SU-DHL-6 (cell line): ENCODE data around the gene LOXL1.

Source experiments
- H2AFZ ChIP-seq: fragments of 200-600 bp; sonication (generic); 2 replicates; pipeline ENCODE4 v1.6.1; 2014; ENCODE audit warnings: low read depth, mild to moderate bottlenecking, moderate library complexity, mixed read lengths, antibody characterized with exemption, low read length; ENCODE audit not compliant: severe bottlenecking
- H3F3A ChIP-seq: fragments of 200-600 bp; shearing (Covaris generic); 2 replicates; pipeline ENCODE4 v1.6.0; 2016; ENCODE audit warnings: antibody characterized with exemption, mild to moderate bottlenecking; ENCODE audit not compliant: insufficient read depth
- H3K27ac ChIP-seq: fragments of 200-600 bp; sonication (generic); 2 replicates; pipeline ENCODE4 v1.5.1; 2016; ENCODE audit warnings: low read depth, mild to moderate bottlenecking, low read length, moderate library complexity, mixed read lengths
- H3K27me3 ChIP-seq: fragments of 200-600 bp; sonication (generic), shearing (Covaris generic); 2 replicates; pipeline ENCODE4 v1.6.0; 2014; ENCODE audit warnings: mild to moderate bottlenecking, low read length
- H3K36me3 ChIP-seq: fragments of 200-600 bp; sonication (generic); 2 replicates; pipeline ENCODE4 v1.6.1; 2014; ENCODE audit warnings: mild to moderate bottlenecking, low read length, mixed read lengths
- H3K4me2 ChIP-seq: fragments of 300-600, 200-600 bp; shearing (Covaris generic), sonication (generic); 2 replicates; pipeline ENCODE4 v1.6.0; 2014; ENCODE audit warnings: low read length, low read depth, mild to moderate bottlenecking; ENCODE audit not compliant: poor library complexity, severe bottlenecking
- H3K4me3 ChIP-seq: fragments of 200-600 bp; sonication (generic); 2 replicates; pipeline ENCODE4 v1.5.1; 2014; ENCODE audit warnings: antibody characterized with exemption, low read length, mild to moderate bottlenecking, mixed read lengths; ENCODE audit not compliant: insufficient read depth, poor library complexity, severe bottlenecking
- H3K79me2 ChIP-seq: fragments of 200-600 bp; sonication (generic); 2 replicates; pipeline ENCODE4 v1.6.1; 2014; ENCODE audit warnings: mild to moderate bottlenecking, low read length, moderate library complexity; ENCODE audit not compliant: insufficient read depth
- H3K9ac ChIP-seq: fragments of 200-600 bp; sonication (generic); 2 replicates; pipeline ENCODE4 v1.7.0; 2014; ENCODE audit warnings: mild to moderate bottlenecking, low read length
- H3K9me2 ChIP-seq: fragments of 200-600 bp; sonication (generic); replicated peaks from 2 replicates; pipeline ENCODE4 v1.6.1; 2014; ENCODE audit warnings: low read length; ENCODE audit not compliant: insufficient read depth
- H3K9me3 ChIP-seq: fragments of 200-600 bp; sonication (generic); 2 replicates; pipeline ENCODE4 v1.6.1; 2014; ENCODE audit warnings: low read length, mixed read lengths; ENCODE audit not compliant: insufficient read depth
- H4K20me1 ChIP-seq: fragments of 200-600 bp; sonication (generic); 2 replicates; pipeline ENCODE4 v1.6.1; 2014; ENCODE audit warnings: low read depth, mild to moderate bottlenecking, antibody characterized with exemption, low read length, moderate library complexity, mixed read lengths
- EZH2phosphoT487 ChIP-seq: fragments of 200-600 bp; sonication (generic), shearing (Covaris generic); conservative IDR thresholded peaks from 2 replicates; pipeline ENCODE4 v1.6.1; 2018; ENCODE audit warnings: mild to moderate bottlenecking, antibody characterized with exemption, low read length, moderate library complexity, mixed read lengths
- TF ChIP-seq, protein P1 (sequence below): fragments of 200-600 bp; sonication (generic); IDR thresholded peaks from one replicate; pipeline ENCODE4 v1.5.1; 2017; ENCODE audit warnings: antibody characterized with exemption, mild to moderate bottlenecking, low read length, moderate library complexity; ENCODE audit not compliant: insufficient read depth, poor library complexity, severe bottlenecking

The LOXL1 gene

DNA sequence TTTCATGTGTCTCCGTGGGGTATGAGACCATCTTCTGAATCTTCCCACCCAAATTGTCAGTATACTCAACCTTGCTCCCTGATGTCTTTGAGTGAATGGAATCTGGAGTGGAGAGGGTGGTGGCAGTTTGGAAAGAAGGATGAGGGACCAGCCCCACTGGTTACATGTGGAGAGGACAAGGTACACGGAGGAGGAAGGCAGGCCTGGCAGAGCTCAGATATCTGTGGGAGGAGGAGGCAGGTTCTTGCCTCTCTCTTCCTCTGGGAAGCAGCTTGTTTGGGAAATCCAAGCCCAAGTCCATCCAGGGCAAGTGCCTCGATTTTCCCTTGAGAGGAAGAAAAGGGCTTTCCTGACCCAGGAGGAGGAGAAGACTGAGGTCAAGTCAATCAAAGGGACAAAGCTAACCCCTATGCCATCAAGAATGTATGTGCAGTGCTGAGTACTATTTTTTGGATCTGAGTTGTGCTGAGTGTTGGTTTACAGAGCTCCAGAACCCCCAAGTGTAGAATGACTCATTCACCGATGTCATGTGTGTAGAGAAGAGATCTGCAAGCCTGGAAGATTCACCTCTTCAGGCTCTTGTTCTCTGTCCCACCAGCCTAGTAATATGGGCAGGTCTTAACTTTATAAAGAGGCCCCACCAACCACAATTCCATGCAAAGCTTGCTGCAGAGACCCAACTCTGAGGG, 19.8 kb upstream of the LOXL1 start:
- Histone ChIP-seq H3K27me3 (no peaks in the 10 kb centered on the region), H3K4me3 (no peak overlapping the region), H2AFZ (no peak overlapping the region), H3K4me2 (no peak overlapping the region), H3F3A (no peaks in the 10 kb centered on the region), H3K9ac (no peak overlapping the region), H3K9me2 (no peaks in the 10 kb centered on the region), H3K36me3 (no peaks in the 10 kb centered on the region), H3K9me3 (no peaks in the 10 kb centered on the region), H3K27ac (no peak overlapping the region), H4K20me1 (no peaks in the 10 kb centered on the region), H3K79me2 (no peaks in the 10 kb centered on the region)
- TF ChIP-seq EZH2phosphoT487 = no peak
- TF ChIP-seq, protein P1, sequence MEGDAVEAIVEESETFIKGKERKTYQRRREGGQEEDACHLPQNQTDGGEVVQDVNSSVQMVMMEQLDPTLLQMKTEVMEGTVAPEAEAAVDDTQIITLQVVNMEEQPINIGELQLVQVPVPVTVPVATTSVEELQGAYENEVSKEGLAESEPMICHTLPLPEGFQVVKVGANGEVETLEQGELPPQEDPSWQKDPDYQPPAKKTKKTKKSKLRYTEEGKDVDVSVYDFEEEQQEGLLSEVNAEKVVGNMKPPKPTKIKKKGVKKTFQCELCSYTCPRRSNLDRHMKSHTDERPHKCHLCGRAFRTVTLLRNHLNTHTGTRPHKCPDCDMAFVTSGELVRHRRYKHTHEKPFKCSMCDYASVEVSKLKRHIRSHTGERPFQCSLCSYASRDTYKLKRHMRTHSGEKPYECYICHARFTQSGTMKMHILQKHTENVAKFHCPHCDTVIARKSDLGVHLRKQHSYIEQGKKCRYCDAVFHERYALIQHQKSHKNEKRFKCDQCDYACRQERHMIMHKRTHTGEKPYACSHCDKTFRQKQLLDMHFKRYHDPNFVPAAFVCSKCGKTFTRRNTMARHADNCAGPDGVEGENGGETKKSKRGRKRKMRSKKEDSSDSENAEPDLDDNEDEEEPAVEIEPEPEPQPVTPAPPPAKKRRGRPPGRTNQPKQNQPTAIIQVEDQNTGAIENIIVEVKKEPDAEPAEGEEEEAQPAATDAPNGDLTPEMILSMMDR = no peak

DNA sequence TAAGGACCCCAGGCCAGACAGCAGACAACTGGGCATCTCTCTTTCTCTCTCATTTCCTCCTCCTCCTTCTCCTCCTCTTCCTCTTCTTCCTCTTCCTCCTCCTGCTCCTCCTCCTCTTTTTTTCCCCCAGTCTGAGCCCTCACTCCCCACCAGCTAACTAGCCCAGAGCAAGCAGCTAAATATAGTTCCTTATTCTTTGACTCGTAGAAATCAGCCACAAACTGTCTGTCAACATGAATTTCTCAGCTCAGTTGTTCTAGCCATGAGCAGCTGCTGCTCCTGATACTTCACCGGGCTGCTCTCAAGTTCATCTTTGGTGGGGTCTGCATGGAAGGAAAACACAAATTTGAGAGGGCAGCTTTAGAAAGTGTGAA, 19.2 kb upstream of the LOXL1 start:
- Histone ChIP-seq H3K9ac (no peak overlapping the region), H3K4me3 (no peak overlapping the region), H4K20me1 (no peaks in the 10 kb centered on the region), H3K9me3 (no peaks in the 10 kb centered on the region), H3F3A (no peaks in the 10 kb centered on the region), H2AFZ (no peak overlapping the region), H3K36me3 (no peaks in the 10 kb centered on the region), H3K27ac (no peak overlapping the region), H3K27me3 (no peaks in the 10 kb centered on the region), H3K79me2 (no peaks in the 10 kb centered on the region), H3K9me2 (no peaks in the 10 kb centered on the region), H3K4me2 (no peak overlapping the region)
- no peak for TF ChIP-seq EZH2phosphoT487
- TF ChIP-seq, protein P1 = no peak

DNA sequence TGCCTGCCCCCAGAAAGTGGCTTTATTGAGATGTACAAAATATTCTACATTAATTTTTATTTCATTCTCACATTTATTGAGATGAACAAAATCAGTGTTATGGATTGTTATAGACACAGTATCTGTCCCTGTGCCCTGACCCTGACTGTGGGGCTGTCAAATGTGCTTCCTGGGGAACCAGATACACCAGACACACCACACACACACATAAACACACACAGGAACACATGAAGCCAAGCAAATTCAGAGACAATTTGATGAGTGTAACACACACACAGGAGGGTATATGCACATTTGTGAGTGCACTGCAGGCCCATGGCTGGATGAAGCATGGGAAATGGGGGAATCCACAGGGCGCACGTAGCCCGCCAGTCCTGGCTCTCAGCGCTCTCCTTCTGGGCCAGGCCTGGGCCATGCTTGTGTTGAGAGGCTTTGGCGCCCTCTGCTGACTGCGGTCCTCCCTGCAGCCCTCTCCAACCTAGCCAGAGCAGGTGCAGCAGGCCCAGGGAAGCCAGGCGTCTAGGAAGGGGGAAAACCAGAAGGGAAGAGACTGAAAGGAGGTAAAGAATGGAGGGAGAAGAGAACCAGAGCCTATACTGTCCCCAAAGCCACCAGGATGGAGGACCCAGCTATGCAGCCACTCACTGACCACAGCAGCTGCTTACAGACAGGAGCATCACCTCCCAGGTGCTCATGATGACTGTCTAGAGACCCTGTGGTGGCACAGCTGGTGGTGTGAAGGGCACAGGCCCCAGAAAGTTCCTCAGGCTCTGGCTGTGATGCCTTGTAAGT, 18.0 kb upstream of the LOXL1 start:
- no peak for TF ChIP-seq EZH2phosphoT487
- TF ChIP-seq, protein P1 = peak; percentile 78
- Histone ChIP-seq H3K79me2 (no peaks in the 10 kb centered on the region), H3K9me2 (no peaks in the 10 kb centered on the region), H2AFZ (no peak overlapping the region), H3K4me3 (no peak overlapping the region), H3K9ac (no peak overlapping the region), H3K27me3 (no peaks in the 10 kb centered on the region), H3K36me3 (no peaks in the 10 kb centered on the region), H3F3A (no peaks in the 10 kb centered on the region), H3K27ac (no peak overlapping the region), H3K9me3 (no peaks in the 10 kb centered on the region), H3K4me2 (no peak overlapping the region), H4K20me1 (no peaks in the 10 kb centered on the region)
